GM18499 (cell line): ENCODE results near the gene FAM204A.

ENCODE experiments used
- ATAC-seq: cut with Tn5 transposase; IDR thresholded peaks from one replicate; pipeline ENCODE4 v1.9.1; 2021; ENCODE audit warnings: moderate number of reproducible peaks; ENCODE audit not compliant: insufficient read depth, unreplicated experiment

Gene FAM204A

DNA sequence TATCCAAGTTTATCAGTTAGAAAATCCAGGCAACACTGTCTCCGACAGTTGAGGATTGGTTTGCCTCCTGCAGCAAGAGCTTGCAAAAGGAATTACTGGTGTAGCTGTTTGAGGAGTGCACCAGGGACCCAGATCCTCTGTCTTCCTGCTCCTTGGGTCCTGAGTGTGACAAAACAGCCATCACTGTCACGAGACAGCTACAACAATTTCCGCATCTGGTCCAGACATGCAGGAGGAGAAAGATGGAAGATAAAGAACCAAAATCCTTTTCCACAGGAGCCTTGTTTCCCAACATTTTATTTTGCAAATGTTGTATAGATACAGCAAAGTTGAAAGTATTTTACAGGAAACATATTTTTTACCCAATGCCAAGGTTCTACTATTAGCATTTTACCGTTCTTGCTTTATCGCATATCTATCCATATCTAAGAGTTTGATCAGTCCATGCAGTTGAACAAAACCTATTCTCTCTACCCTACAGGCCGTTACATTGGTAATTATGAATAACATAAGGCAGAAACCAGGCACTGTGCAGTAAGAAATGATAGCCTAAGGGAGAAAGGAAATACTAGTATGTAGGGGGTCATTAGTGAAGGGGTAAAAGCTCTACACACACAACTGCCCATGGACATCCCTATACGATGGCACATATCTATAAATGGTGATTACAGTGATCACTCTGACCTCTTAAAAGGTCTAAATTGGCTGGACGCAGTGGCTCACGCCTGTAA lies 54.9 kb downstream of the FAM204A start:
- ATAC-seq = no peak

- no peak for ATAC-seq
Observed at GRCh38 chr10:118286051-118286838, 55.9 kb downstream of the FAM204A start.

DNA sequence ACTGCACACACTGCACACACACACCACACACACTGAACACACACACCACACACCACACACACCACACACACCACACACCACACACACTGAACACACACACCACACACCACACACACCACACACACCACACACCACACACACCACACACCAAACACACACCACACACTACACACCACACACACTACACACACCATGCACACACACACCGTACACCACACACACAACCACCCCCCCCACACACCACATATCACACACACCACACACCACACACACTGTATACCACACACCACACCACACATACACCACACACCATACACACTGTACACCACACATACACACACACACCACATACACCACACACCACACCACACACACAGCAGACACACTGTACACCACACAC lies 59.5 kb downstream of the FAM204A start:
- no peak for ATAC-seq

DNA sequence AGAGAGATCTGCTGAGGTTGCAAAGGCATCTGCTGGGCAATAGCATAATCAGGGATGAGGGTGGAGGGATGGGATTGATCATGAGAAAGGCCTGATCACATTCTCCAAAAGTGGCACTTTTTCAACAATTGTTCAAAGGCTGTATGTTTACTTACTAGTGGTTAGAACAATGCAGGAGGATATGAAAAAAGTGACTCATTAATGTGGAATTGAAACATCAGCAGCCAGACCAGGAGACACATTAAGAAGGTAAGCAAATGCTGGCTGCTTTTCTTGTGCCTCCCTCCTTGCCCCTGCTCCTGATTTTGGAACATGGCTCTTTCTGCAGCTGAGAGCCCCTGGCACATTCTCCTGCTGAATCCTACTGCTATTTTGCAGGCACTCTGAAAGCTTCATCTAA lies 63.5 kb downstream of the FAM204A start:
- no peak for ATAC-seq

GRCh38 chr10:118277871-118278270 lies 64.3 kb downstream of the FAM204A start:
- no peak for ATAC-seq

- no peak for ATAC-seq
Observed at GRCh38 chr10:118276727-118277126, 65.4 kb downstream of the FAM204A start.

DNA sequence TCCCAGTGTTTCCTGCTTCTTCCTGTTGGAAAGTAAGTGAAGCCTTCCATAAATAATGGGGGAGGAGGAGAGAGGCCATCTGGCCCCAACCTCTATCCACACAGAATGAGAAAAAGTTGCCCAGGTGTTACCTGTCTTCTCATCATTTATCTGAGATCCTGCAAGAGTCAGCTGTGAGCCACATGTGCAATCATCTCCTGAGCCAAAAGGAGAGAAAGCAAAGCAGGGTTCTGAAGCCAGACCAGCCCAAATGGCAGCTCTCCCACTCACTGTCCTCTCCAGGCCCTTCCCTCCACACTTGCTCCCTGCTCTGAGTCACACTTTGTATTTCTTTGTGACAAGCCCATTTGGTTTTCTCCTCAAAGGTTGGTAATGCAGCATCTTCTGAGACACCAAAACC lies 65.9 kb downstream of the FAM204A start:
- ATAC-seq = no peak

DNA sequence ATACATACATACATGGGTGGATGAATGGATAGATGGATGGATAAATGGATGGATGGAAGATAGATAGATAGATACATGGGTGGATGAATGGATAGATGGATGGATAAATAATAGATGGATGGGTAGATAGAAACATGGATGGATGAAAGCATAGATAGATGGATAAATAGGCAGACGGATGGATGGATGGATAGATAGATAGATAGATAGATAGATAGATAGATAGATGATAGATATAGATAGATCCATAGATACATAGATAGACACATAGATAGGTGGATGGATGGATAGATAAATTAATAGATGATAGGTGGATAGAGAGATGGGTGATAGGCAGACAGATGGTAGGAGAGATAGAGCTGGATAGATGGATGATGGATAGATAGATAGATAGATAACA lies 68.5 kb downstream of the FAM204A start:
- no peak for ATAC-seq

DNA sequence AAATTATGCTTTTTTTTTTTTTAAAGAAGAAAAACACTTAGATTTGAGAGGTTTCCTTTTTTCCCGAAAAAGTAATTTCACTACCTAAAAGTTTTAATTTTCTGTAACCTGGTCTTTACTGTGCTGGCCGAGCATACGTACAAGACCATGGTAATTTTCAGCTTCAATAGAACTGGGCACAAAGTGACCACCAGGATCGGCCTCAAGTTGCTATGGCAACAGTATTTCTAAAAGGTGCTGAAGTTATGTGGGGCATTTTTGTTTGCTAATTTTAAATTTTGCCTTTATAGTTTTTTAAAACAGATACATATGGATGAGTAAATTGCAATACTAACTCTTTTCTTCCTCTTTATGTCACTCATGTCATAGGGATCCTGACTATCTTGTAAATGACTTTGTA lies 69.4 kb downstream of the FAM204A start:
- no peak for ATAC-seq

DNA sequence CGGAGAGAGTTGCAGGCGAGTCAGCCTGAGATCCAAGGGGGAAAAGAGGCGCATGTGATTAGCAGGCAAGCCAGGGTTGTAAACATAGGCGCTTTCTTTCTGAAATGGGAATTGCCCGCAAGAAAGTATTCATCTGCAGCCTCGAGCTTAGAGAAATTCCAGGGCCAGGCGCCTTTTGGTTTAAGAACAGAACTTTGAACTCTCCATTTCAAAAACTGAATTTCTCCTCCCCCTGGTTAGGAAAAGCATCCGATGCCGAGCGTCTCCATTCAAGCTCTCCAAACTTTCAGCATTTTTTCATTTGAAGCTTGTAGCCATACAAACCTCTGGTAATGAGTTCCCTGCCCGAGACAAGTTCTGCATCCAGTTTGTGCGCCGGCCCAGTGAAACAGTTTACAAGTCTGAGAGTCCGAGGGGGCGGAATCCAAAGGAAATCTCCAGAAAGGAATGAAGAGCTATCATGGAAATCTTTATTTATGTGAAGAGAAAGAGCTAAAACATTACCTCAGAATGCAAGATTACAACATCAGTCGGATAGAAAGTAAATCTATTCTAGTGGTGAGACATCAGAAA lies 69.9 kb downstream of the FAM204A start:
- no peak for ATAC-seq

GRCh38 chr10:118271671-118272070 lies 70.5 kb downstream of the FAM204A start:
- no peak for ATAC-seq

DNA sequence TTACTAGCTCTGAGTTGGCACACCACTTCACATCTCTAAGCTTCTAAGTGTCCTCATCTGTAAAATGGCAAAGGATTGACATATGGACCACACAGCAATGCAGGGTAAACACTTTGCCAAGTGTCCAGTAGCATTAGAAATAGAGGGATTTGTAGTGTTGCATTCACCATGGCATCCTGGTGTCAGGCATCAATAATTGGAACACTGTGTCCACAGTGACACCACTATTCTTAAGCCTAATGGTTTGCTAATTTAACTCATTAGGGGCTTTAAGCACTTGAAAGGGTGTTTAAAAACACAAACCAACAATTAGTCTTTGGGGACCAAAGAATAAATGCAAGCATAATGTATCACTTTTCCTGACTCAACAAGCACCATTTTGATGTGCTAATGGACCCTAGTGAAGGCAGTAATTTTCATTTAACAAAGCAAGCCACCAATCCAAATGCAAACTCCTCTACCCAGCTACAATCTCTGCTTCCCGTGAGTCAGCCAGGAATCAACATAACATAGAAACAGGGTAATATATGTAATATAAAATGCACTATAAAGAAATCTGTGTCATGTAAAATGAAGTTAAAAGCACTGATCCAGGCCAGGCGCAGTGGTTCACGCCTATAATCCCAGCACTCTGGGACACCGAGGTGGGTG lies 75.9 kb downstream of the FAM204A start:
- ATAC-seq = no peak

DNA sequence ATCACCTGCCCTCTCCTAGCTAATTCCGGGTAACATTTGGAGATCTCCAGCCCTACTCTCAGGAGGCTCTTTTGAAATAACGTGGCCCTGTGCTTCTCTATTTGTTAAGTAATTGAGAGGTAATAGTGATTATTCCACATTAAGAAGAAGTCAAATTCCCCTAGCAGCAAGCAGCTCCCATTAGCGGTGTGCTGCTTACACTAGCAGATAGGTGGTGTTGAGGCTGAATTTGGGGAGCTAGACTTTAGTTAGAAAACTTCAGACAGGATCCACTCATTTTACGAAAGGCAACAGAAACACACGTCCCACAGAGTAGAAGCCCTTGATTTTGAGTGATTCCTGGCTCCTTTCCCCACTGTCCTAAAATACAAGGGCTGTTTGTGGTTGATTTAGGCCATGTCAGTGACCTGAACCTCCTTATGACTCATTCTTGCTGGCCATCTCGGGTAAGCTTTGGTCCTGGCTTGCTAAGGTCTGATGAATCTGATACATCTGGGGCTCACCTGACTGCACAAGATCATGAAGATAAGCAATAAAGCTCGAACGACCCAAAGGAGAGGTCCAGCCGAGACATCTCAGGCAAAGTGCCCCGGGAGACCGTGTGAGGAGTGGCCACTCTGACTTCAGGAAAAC lies 77.2 kb downstream of the FAM204A start:
- ATAC-seq = no peak

DNA sequence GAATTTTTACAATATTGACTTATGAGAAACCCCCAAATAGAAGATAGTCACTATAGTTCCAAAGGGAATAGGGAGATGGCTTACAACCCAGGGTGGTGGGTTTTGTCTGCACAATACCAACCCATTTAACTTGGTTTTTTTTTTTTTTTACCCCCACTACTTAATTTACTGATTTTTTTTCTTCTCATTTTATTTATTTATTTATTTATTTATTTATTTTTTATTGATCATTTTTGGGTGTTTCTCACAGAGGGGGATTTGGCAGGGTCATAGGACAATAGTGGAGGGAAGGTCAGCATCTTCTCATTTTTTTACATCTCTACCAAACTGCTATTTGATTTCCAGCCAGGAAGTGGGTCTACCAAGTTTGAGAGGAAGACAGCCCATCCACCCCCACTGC lies 77.9 kb downstream of the FAM204A start:
- ATAC-seq = no peak

DNA sequence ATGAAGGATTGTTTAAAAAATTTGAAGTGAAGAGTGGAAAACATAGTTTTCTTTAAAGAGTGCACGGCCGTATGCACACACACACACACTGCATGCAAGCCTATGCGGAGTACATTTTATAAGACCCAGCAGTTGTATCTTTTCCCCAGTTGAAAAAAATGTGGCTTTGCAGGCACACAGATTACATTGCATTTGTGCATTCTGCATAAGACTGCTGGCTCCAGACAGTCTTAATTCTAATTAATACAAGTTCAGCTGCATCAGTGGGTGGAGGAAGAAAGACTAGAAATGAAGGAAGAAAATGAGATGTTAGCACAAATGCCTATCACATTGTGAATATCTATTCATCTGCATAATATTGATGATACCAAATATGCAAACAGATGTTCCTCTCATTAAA lies 79.6 kb downstream of the FAM204A start:
- no peak for ATAC-seq

- ATAC-seq = no peak
Observed at GRCh38 chr10:118259288-118259906, 82.7 kb downstream of the FAM204A start.

GRCh38 chr10:118258285-118258684 lies 83.8 kb downstream of the FAM204A start:
- ATAC-seq = no peak

- ATAC-seq = no peak
Observed at GRCh38 chr10:118256825-118257570, 85.1 kb downstream of the FAM204A start.

- ATAC-seq = no peak
Observed at GRCh38 chr10:118256209-118256608, 85.9 kb downstream of the FAM204A start.
